NCI-H1092 (cell line): ENCODE results near the gene OSER1.
"Not testable (repeated sequence)": the region's sequence is repeated elsewhere in the genome, so short reads cannot be mapped to it uniquely, and the experiment has no call there.

Experiments
- DNase-seq: peaks from one replicate; lab custom pipeline; 2025; lab: John Stamatoyannopoulos, UW

Gene OSER1

GRCh38 chr20:44210406-44211176, at the start of gene OSER1:
OSER1 (minus strand) TSS chr20:44210771; CDS start chr20:44206957, 3,814 bp downstream.
- peak; percentile 96 for DNase-seq

- no peak for DNase-seq
Measured at GRCh38 chr20:44258226-44258890, 47.8 kb upstream of the OSER1 start.

GRCh38 chr20:44256961-44257360, 46.4 kb upstream of the OSER1 start:
- DNase-seq: no peak

GRCh38 chr20:44255942-44256341, 45.4 kb upstream of the OSER1 start:
- no peak for DNase-seq

GRCh38 chr20:44254073-44254472, 43.5 kb upstream of the OSER1 start:
- no peak for DNase-seq

GRCh38 chr20:44253528-44253927, 43.0 kb upstream of the OSER1 start:
- DNase-seq: no peak

- DNase-seq: no peak
Measured at GRCh38 chr20:44251284-44251683, 40.7 kb upstream of the OSER1 start.

- no peak for DNase-seq
Measured at GRCh38 chr20:44248410-44248759, 37.8 kb upstream of the OSER1 start.

- no peak for DNase-seq
Measured at GRCh38 chr20:44247586-44248409, 37.2 kb upstream of the OSER1 start.

GRCh38 chr20:44247131-44247571, 36.6 kb upstream of the OSER1 start, which contains the start of gene GDAP1L1:
GDAP1L1 (plus strand) TSS chr20:44247308; CDS start chr20:44247335, 27 bp downstream.
- DNase-seq: peak; percentile 22

- no peak for DNase-seq
Measured at GRCh38 chr20:44245977-44246376, 35.4 kb upstream of the OSER1 start.

GRCh38 chr20:44241796-44242195, 31.2 kb upstream of the OSER1 start:
- DNase-seq: no peak

- not testable (repeated sequence) for DNase-seq
Measured at GRCh38 chr20:44236840-44237239, 26.3 kb upstream of the OSER1 start.

- no peak for DNase-seq
Measured at GRCh38 chr20:44235702-44236101, 25.1 kb upstream of the OSER1 start.

- no peak for DNase-seq
Measured at GRCh38 chr20:44234566-44235317, 24.2 kb upstream of the OSER1 start.

- DNase-seq: no peak
Measured at GRCh38 chr20:44233436-44234016, 23.0 kb upstream of the OSER1 start.

- DNase-seq: not testable (repeated sequence)
Measured at GRCh38 chr20:44232469-44232856, 21.9 kb upstream of the OSER1 start.

GRCh38 chr20:44231713-44232468, 21.3 kb upstream of the OSER1 start:
- DNase-seq: no peak

GRCh38 chr20:44231193-44231592, 20.6 kb upstream of the OSER1 start:
- no peak for DNase-seq

GRCh38 chr20:44228465-44229258, 18.1 kb upstream of the OSER1 start:
- DNase-seq: no peak
